GM18517 (cell line): ENCODE data around the gene ZMAT5.

Experiments used
- ATAC-seq: cut with Tn5 transposase; IDR thresholded peaks from one replicate; pipeline ENCODE4 v1.9.1; 2021; ENCODE audit warnings: mild to moderate bottlenecking, moderate library complexity; ENCODE audit not compliant: unreplicated experiment

The ZMAT5 gene

DNA sequence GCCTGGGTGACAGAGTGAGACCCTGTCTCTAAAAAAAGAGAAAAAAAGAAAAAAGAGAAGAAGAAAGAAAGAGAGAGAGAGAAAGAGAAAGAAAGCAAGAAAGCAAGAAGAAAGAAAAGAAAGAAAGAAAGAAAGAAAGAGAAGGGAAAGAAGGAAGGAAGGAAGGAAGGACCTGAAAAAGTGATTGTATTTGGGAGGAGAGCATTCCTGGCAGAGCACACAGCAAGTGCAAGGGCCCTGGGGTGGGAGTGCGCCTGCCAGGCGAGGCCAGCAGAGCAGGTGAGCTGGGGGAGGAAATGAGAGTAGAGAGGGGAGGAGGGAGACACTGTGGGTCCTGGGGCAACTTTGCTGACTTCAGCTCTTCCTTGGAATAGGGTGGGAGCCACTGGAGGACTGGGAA is 54.7 kb downstream of the ZMAT5 start:
- no peak for ATAC-seq

- ATAC-seq: no peak
Observed at GRCh38 chr22:29710922-29711593, 55.7 kb downstream of the ZMAT5 start.

DNA sequence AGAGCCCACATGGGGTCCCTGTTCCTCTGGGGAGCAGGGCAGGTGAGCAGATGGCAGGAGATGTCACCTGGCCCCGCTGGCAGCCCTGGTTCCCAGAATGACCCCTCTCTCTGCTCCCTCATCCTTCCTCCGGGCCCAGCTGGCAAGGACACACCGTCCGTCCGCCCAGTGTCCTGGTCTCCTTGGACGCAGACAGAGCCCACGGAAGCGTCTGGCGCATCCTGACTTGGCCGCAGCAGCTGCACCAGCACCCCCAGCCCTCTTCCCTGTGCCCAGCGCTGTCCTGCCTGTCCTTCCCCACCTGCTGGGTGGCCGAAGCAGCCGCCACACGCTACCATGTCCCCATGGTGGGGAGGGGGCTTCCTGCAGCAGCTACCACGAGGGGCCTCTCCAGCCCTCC is 56.6 kb downstream of the ZMAT5 start:
- ATAC-seq: no peak

DNA sequence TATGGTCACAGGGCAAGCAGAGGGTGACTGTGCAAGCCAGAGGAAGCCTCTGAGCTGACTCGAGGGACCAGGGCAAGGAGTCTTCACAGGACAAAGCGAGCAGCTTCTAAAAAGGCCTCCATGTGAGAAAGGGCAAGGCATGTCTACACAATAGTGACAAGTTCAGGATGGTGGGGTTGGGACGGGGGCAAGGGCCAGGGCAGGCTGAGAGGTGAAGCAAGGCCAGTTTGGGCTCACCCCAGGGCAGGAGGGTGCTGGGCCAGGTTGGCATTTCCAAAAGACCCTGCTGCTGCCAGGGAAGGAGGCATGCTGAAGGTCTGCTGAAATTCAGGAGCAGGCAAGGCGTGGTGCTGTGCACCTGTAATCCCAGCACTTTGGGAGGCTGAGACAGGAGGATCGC is 59.3 kb downstream of the ZMAT5 start:
- no peak for ATAC-seq

DNA sequence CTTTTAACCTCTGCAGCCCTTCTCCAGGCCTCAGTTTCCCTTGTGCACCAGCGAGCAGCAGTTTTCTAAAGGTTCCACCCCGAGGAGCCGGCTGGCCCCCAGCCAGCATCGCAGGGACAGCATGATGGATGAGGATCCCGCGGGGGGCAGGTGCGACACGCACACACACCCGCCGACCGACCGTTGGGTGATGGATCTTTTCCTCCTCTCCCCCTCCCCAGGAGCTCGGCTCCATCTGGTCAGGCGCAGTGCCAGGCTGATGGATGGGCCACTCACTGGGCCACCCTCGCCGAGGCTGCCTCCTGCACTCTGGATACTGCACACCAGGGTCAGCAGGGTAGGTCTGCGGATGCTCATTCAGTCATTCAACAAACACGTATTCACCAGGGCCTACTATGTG is 59.8 kb downstream of the ZMAT5 start:
- no peak for ATAC-seq

- no peak for ATAC-seq
Observed at GRCh38 chr22:29706486-29706885, 60.3 kb downstream of the ZMAT5 start.

GRCh38 chr22:29705651-29706050 is 61.2 kb downstream of the ZMAT5 start:
- ATAC-seq: no peak

- no peak for ATAC-seq
Observed at GRCh38 chr22:29704528-29705285, 62.1 kb downstream of the ZMAT5 start.

- no peak for ATAC-seq
Observed at GRCh38 chr22:29703569-29704195, 63.1 kb downstream of the ZMAT5 start.

GRCh38 chr22:29702931-29703501 is 63.8 kb downstream of the ZMAT5 start:
- ATAC-seq: no peak

- no peak for ATAC-seq
Observed at GRCh38 chr22:29702000-29702930, 64.5 kb downstream of the ZMAT5 start.

- no peak for ATAC-seq
Observed at GRCh38 chr22:29701155-29701999, 65.4 kb downstream of the ZMAT5 start.

GRCh38 chr22:29700900-29701154 is 66.0 kb downstream of the ZMAT5 start:
- no peak for ATAC-seq

GRCh38 chr22:29700206-29700899 is 66.5 kb downstream of the ZMAT5 start:
- no peak for ATAC-seq

DNA sequence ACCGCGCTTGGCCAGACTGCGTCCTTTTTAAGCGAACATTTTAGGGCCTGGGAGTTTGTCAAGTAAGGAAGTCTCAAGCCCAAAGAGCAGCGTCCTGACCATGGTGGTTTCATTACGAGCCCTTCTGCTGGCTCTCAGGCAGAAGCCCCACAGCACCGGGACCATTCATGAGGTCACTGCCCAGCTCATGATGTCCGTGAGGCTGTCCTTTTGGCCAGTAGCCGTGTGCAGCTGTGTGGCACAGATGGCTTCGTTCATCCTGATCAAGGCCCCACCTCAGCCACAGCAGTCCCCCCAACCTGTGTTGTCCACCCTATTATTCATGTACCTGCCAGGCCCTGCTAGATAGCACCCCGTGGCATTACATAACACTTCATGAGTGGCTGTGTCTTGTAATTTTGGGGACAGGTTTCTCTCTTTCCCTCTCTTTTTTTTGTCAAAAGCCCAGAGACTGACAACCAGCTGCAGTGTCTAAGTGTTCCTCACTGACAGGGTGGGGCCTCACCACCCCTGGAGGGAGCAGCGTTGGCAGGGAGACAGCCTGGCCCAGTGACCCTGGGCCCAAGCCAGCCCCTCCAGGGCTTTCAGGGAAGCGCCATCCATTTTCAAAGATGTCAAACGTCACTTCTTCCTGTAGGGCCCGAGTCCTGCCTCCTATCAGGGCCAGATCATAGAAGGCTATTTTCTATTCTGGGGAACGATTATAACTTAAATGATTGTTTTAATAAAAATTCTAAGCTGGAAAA is 68.8 kb downstream of the ZMAT5 start:
- no peak for ATAC-seq

GRCh38 chr22:29695129-29695926 is 71.5 kb downstream of the ZMAT5 start:
- no peak for ATAC-seq

- ATAC-seq: no peak
Observed at GRCh38 chr22:29693671-29694070, 73.1 kb downstream of the ZMAT5 start.

DNA sequence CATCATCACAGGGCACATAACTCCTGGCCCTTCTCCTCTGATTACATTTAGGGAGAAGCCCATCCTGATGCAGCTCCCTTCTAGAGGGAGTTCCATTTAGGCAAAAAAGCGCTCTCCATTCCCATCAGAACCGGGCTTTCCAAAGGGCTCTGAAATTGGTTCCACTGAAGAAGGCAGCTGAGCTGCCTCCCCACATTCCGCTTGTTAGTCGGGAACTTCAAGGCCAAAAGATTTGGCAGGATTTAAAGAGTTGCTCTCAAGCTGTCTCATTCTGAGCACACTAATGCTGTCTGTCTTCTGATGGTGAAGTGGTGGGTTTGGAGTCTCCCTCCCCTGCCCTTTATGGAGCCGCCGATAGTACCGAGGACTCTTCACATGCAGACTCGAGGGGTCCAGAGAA is 73.6 kb downstream of the ZMAT5 start:
- no peak for ATAC-seq
